ENCODE data around the gene PHF20. TPM values are rescaled to one million over a fixed set of nuclear protein-coding genes. Genes with fewer than 3 reads are reported as not detected.
A peak's percentile ranks its signal among the peaks of the same experiment; 100 is the strongest.
"Not testable (repeated sequence)": the region's sequence is repeated elsewhere in the genome, so short reads cannot be mapped to it uniquely, and the experiment has no call there.

The PHF20 gene
- total and polyA plus RNA-seq, 3 donors from 2014 or later = 59.8 to 108 (median 76.1) TPM

- intact Hi-C loops (cut with DNase I; ENCODE audit: low total_unique reads) = no loop called here
- TF ChIP-seq POLR2A (IDR thresholded peaks at IDR 0.05) = no peak
- TF ChIP-seq, protein P1, sequence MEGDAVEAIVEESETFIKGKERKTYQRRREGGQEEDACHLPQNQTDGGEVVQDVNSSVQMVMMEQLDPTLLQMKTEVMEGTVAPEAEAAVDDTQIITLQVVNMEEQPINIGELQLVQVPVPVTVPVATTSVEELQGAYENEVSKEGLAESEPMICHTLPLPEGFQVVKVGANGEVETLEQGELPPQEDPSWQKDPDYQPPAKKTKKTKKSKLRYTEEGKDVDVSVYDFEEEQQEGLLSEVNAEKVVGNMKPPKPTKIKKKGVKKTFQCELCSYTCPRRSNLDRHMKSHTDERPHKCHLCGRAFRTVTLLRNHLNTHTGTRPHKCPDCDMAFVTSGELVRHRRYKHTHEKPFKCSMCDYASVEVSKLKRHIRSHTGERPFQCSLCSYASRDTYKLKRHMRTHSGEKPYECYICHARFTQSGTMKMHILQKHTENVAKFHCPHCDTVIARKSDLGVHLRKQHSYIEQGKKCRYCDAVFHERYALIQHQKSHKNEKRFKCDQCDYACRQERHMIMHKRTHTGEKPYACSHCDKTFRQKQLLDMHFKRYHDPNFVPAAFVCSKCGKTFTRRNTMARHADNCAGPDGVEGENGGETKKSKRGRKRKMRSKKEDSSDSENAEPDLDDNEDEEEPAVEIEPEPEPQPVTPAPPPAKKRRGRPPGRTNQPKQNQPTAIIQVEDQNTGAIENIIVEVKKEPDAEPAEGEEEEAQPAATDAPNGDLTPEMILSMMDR (IDR thresholded peaks at IDR 0.05) = no peak
- Histone ChIP-seq H3K36me3 (ENCODE audit: low read depth, missing control alignments) (no peaks in the 10 kb centered on the region), H3K27me3 (no peaks in the 10 kb centered on the region), H3K4me3 (no peak overlapping the region), H3K4me1 (no peaks in the 10 kb centered on the region), H3K27ac (no peak overlapping the region), H3K9me3 (no peaks in the 10 kb centered on the region)
- WGBS, 2 donors = 93 to 95% methylated on average over 4 of the region's 4 CpGs
- DNase-seq = no peak
Observed at GRCh38 chr20:35756404-35756803, 15.4 kb upstream of the PHF20 start.

DNA sequence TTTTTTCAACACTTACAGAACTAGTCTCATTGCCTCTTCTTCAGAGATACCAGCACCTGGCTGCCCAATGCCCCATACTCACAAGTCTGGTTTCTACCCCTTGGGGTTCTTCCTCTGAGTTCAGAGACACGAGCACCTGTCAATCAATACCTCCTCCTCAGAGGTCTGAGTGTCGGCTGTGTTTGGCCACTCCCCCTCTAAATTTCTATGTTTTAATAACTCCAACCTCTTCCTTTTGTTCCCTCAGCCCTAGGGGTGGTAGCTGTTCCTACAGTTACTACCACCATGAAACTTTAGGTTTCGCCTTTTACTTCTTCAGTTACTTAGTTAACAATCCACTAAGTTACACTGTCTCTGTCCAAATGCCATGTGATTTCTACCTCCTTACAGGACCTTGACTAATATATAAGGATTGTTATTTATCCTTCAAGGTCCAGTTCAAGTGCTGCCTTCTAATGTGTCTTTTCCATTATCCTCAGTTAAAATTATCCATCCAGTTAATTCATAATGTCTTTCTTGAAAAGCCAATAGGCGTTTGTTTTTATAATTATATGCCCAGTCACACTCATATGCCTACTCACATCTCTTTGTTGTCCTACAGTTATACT, 14.6 kb upstream of the PHF20 start:
- Histone ChIP-seq H3K27ac (no peak overlapping the region), H3K36me3 (ENCODE audit: low read depth, missing control alignments) (no peaks in the 10 kb centered on the region), H3K4me3 (no peak overlapping the region), H3K4me1 (no peaks in the 10 kb centered on the region), H3K27me3 (no peaks in the 10 kb centered on the region), H3K9me3 (no peaks in the 10 kb centered on the region)
- no peak for TF ChIP-seq POLR2A (IDR thresholded peaks at IDR 0.05)
- TF ChIP-seq, protein P1 (IDR thresholded peaks at IDR 0.05) = no peak
- intact Hi-C loops (cut with DNase I; ENCODE audit: low total_unique reads) = no loop called here
- no peak for DNase-seq
- WGBS, 2 donors = 61 to 67% methylated on average over 4 of the region's 4 CpGs

GRCh38 chr20:35761548-35761947, 10.3 kb upstream of the PHF20 start:
- peak overlapping the region in 1 of 2 donors; percentile 22 for H3K27ac ChIP-seq
- DNase-seq; H3K4me1 ChIP-seq; H3K36me3 ChIP-seq (ENCODE audit: low read depth, missing control alignments); H3K9me3 ChIP-seq; H3K27me3 ChIP-seq; H3K4me3 ChIP-seq; intact Hi-C loops (cut with DNase I; ENCODE audit: low total_unique reads): not testable (repeated sequence)
- 83 to 88% methylated on average over 11 of the region's 11 CpGs for WGBS, 2 donors

GRCh38 chr20:35762461-35762860, 9.4 kb upstream of the PHF20 start:
- TF ChIP-seq POLR2A (IDR thresholded peaks at IDR 0.05) = no peak
- TF ChIP-seq, protein P1 (IDR thresholded peaks at IDR 0.05) = no peak
- Histone ChIP-seq H3K9me3 (no peaks in the 10 kb centered on the region), H3K27me3 (no peaks in the 10 kb centered on the region), H3K27ac (no peak overlapping the region), H3K4me1 (no peaks in the 10 kb centered on the region), H3K36me3 (ENCODE audit: low read depth, missing control alignments) (no peaks in the 10 kb centered on the region), H3K4me3 (no peak overlapping the region)
- DNase-seq = no peak
- 89 to 91% methylated on average over 3 of the region's 3 CpGs for WGBS, 2 donors
- intact Hi-C loops (cut with DNase I; ENCODE audit: low total_unique reads) = no loop called here

DNA sequence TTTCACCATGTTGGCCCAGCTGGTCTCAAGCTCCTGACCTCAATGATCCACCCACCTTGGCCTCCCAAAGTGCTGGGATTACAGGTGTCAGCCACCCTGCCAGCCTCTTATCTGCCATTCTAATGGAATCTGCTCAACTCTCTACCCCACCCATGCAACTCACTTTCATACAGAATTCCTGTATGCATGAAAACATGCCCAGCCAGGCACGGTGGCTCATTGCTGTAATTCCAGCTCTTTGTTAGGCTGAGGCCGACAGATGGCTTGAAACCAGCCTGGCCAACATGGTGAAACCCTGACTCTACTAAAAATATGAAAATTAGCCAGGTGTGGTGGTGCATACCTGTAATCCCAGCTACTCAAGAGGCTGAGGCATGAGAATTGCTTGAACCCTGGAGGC, 6.9 kb upstream of the PHF20 start:
- H3K9me3 ChIP-seq; H3K4me3 ChIP-seq; H3K27me3 ChIP-seq; H3K27ac ChIP-seq; intact Hi-C loops (cut with DNase I; ENCODE audit: low total_unique reads); DNase-seq; H3K36me3 ChIP-seq (ENCODE audit: low read depth, missing control alignments): not testable (repeated sequence)
- H3K4me1 ChIP-seq = peaks cover 20% of the 10 kb centered on the region
- 95 to 98% methylated on average over 2 of the region's 2 CpGs for WGBS, 2 donors

- H3K4me1 ChIP-seq = peaks cover 27% of the 10 kb centered on the region
- 83 to 85% methylated on average over 4 of the region's 4 CpGs for WGBS, 2 donors
- H3K9me3 ChIP-seq = no peaks in the 10 kb centered on the region
- no peaks in the 10 kb centered on the region for H3K36me3 ChIP-seq (ENCODE audit: low read depth, missing control alignments)
- intact Hi-C loops (cut with DNase I; ENCODE audit: low total_unique reads) = no loop called here
- no peak for TF ChIP-seq POLR2A (IDR thresholded peaks at IDR 0.05)
- TF ChIP-seq, protein P1 (IDR thresholded peaks at IDR 0.05) = no peak
- no peak overlapping the region for H3K4me3 ChIP-seq
- DNase-seq = no peak
- H3K27ac ChIP-seq = peak overlapping the region in 1 of 2 donors; percentile 94
- no peaks in the 10 kb centered on the region for H3K27me3 ChIP-seq
Observed at GRCh38 chr20:35766843-35767242, 5.0 kb upstream of the PHF20 start.
